GM12878 (cell line): ENCODE measurements around the gene ARHGEF6. TPM values are rescaled to one million over a fixed set of nuclear protein-coding genes. Genes with fewer than 3 reads are reported as not detected.

Source experiments
- ATAC-seq: fragments of 200-7000 bp; cut with Tn5 transposase; 3 replicates; pipeline ENCODE4 v1.9.1; 2020; ENCODE audit warnings: mild to moderate bottlenecking, moderate library complexity
- BruUV-seq: library from RNA; stranded (reverse); fragments of 400-500 nt; replicated peaks from 2 replicates; lab custom pipeline; 2021; lab: Mats Ljungman, UMichigan
- CTCF ChIA-PET: fragments of 300-600 bp; sonication (Branson Sonifier 250); formaldehyde crosslinking; extraction: SDS; loops from one replicate; lab custom pipeline; 2021; ENCODE audit warnings: inconsistent platforms; lab: Yijun Ruan, JAX
- POLR2A ChIA-PET: fragments of 350-600 bp; formaldehyde crosslinking; extraction: SDS; loops from one replicate; lab custom pipeline; 2021; ENCODE audit warnings: inconsistent platforms; lab: Charles Lee
- RAD21 ChIA-PET: fragments of 300-600 bp; sonication (Branson Sonifier 250); formaldehyde crosslinking; loops from one replicate; lab custom pipeline; 2023; ENCODE audit warnings: antibody characterized with exemption; ENCODE audit not compliant: unreplicated experiment; lab: Charles Lee
- SMC1A ChIA-PET: fragments of 300-600 bp; sonication (Branson Sonifier 250); formaldehyde crosslinking; loops from one replicate; lab custom pipeline; 2023; ENCODE audit not compliant: unreplicated experiment, uncharacterized antibody; lab: Charles Lee
- DNase-seq: peaks from one replicate; pipeline ENCODE4 v3.0.0-alpha.2; 2011; ENCODE audit warnings: low read depth, low spot score
- FAIRE-seq: peaks from 3 replicates; lab custom pipeline; 2011; peaks lifted over from hg19 to GRCh38; lab: Jason Lieb, UNC
- H2AFZ ChIP-seq: 2 replicates; pipeline ENCODE4 v1.6.0; 2011; ENCODE audit warnings: low read depth, low read length, control low read depth; ENCODE audit not compliant: control insufficient read depth
- H3K27ac ChIP-seq: 2 replicates; pipeline ENCODE4 v1.5.1; 2011; ENCODE audit warnings: control low read depth; ENCODE audit not compliant: control insufficient read depth, insufficient read depth
- H3K27me3 ChIP-seq, 2 experiments: replicated peaks in 1 of 2; 2 replicates each; pipeline versions ENCODE4 v1.6.0 to v1.6.1; 2011; ENCODE audit warnings: low read length in 1 of 2; ENCODE audit not compliant: control insufficient read depth in 2 of 2, insufficient read depth in 2 of 2
- H3K36me3 ChIP-seq, 2 experiments: 2 replicates each; pipeline ENCODE4 v1.5.1; 2011; ENCODE audit warnings: low read length in 1 of 2; ENCODE audit not compliant: control insufficient read depth in 2 of 2, insufficient read depth in 2 of 2
- H3K4me1 ChIP-seq: 2 replicates; pipeline ENCODE4 v1.6.1; 2011; ENCODE audit warnings: mild to moderate bottlenecking, low read length, moderate library complexity, mixed read lengths; ENCODE audit not compliant: control insufficient read depth, insufficient read depth
- H3K4me2 ChIP-seq: 2 replicates; pipeline ENCODE4 v1.6.0; 2011; ENCODE audit warnings: control low read depth; ENCODE audit not compliant: control insufficient read depth, insufficient read depth
- H3K4me3 ChIP-seq: fragments of 200-600 bp; sonication (generic); 2 replicates; pipeline ENCODE4 v1.5.1; 2016
- H3K79me2 ChIP-seq: 2 replicates; pipeline ENCODE4 v1.6.0; 2011; ENCODE audit warnings: low read length; ENCODE audit not compliant: control insufficient read depth, insufficient read depth
- H3K9ac ChIP-seq: 2 replicates; pipeline ENCODE4 v1.8.0; 2011; ENCODE audit warnings: low read length, control low read depth, mixed read lengths; ENCODE audit not compliant: control insufficient read depth, insufficient read depth
- H3K9me3 ChIP-seq: replicated peaks from 3 replicates; pipeline ENCODE4 v1.5.1; 2011; ENCODE audit warnings: mild to moderate bottlenecking, low read length; ENCODE audit not compliant: control insufficient read depth, insufficient read depth
- H4K20me1 ChIP-seq: 2 replicates; pipeline ENCODE4 v1.6.0; 2011; ENCODE audit not compliant: control insufficient read depth, insufficient read depth
- MLLT1 ChIP-seq: fragments of 450-650 bp; IDR thresholded peaks from 2 replicates; pipeline ENCODE4 v1.6.1; 2016; ENCODE audit warnings: mild to moderate bottlenecking
- TCF12 ChIP-seq: IDR thresholded peaks from 2 replicates; pipeline ENCODE4 v1.6.1; 2011; ENCODE audit warnings: low read depth, mild to moderate bottlenecking, low read length
- WGBS: methylation state at CpG from one replicate; pipeline ENCODE4 v1.1.6; 2016; ENCODE audit warnings: low lambda C conversion rate; ENCODE audit not compliant: insufficient replicate concordance, insufficient coverage; ENCODE audit errors: missing lambda C conversion rate; 5-methylcytosine and 5-hydroxymethylcytosine counted together
- in situ Hi-C: fragments of 300-500 bp; cut with MboI; formaldehyde crosslinking; loops from 9 replicates; pipeline ENCODE4 v1.14.3; 2018; ENCODE audit warnings: mixed read lengths
- intact Hi-C: fragments of 100-400 bp; cut with micrococcal nuclease; formaldehyde crosslinking; loops from one replicate; pipeline ENCODE4 v1.14.2; 2022; ENCODE audit not compliant: unreplicated experiment
- polyA plus RNA-seq, 11 experiments: library from polyadenylated mRNA; depleted of rRNA in 4 of 11; unstranded in 6 of 11; stranded (reverse) in 5 of 11; fragments of >200 nt; fragmentation: Nextera tagmentation in 4 of 11; fragmentation: Illumina TruSeq in 1 of 11; extraction: Ambion mirVana in 4 of 11; extraction: Trizol in 1 of 11; gene quantifications; 1 replicate in 1 of 11; 2 replicates in 10 of 11; pipeline versions ENCODE4 v1.2.1 to v1.2.3, GENCODE V29; 2011 to 2016; ENCODE audit warnings: inconsistent platforms in 2 of 11, missing spikeins in 2 of 11, low read depth in 1 of 11
- total RNA-seq, 4 experiments: library from RNA; depleted of rRNA in 3 of 4; stranded (reverse); fragments of >200 nt in 3 of 4; fragmentation: Illumina TruSeq in 1 of 4; extraction: Trizol in 1 of 4; gene quantifications; 2 replicates each; pipeline versions ENCODE4 v1.2.1 to v1.2.3, GENCODE V29; 2013 to 2021
- TF ChIP-seq, protein P1 (sequence below): IDR thresholded peaks from 2 replicates; pipeline ENCODE4 v1.6.1; 2011; ENCODE audit warnings: mild to moderate bottlenecking, low read depth, low read length, moderate library complexity; ENCODE audit not compliant: insufficient replicate concordance

The ARHGEF6 gene
- total and polyA plus RNA-seq, 10 of the 15 experiments (the other 5 are each of a cell fraction or from before 2014, with no cell fraction given): 5.4 to 29.7 (median 18.0) TPM

GRCh38 chrX:136761421-136761820 lies 19.3 kb downstream of the ARHGEF6 start:
- FAIRE-seq: no peak
- no peak overlapping the region for H2AFZ ChIP-seq
- DNase-seq: no peak
- ChIA-PET CTCF (no interaction called here), POLR2A (no interaction called here), SMC1A (interaction anchor here (0.7 to 1.7 kb wide), 7 partner anchors 10 to 53 kb away, joined by 3 to 9 read pairs (median 3); no protein-coding TSS in a partner anchor), RAD21 (interaction anchor here (0.6 to 2.2 kb wide), 2 partner anchors 18 to 184 kb away, joined by 3 to 7 read pairs; no protein-coding TSS in a partner anchor)
- H3K79me2 ChIP-seq: no peaks in the 10 kb centered on the region
- intact Hi-C loops (no loop called here), in situ Hi-C loops (no loop called here)
- no peaks in the 10 kb centered on the region for H3K27me3 ChIP-seq
- H3K4me2 ChIP-seq: no peak overlapping the region
- peaks cover 10% of the 10 kb centered on the region for H3K4me1 ChIP-seq
- no TSS peak for BruUV-seq
- no peak for ATAC-seq
- H3K36me3 ChIP-seq: no peaks in the 10 kb centered on the region; a peak in 1 of 4 replicates
- no peak overlapping the region for H3K27ac ChIP-seq
- H3K9ac ChIP-seq: no peak overlapping the region
- no peak overlapping the region for H3K4me3 ChIP-seq
- TF ChIP-seq, protein P1, sequence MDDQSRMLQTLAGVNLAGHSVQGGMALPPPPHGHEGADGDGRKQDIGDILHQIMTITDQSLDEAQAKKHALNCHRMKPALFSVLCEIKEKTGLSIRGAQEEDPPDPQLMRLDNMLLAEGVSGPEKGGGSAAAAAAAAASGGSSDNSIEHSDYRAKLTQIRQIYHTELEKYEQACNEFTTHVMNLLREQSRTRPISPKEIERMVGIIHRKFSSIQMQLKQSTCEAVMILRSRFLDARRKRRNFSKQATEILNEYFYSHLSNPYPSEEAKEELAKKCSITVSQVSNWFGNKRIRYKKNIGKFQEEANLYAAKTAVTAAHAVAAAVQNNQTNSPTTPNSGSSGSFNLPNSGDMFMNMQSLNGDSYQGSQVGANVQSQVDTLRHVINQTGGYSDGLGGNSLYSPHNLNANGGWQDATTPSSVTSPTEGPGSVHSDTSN: no peak
- TF ChIP-seq MLLT1 (no peak), TCF12 (no peak)
- H4K20me1 ChIP-seq: no peaks in the 10 kb centered on the region
- no peaks in the 10 kb centered on the region; the same call in 2 of the 3 replicates for H3K9me3 ChIP-seq
- WGBS: 42% methylated on average over 3 of the region's 3 CpGs
